ENCODE measurements around the gene GJD4.

GRCh38 chr10:35605191-35605590 lies at the start of gene GJD4:
- no peak for TF ChIP-seq PATZ1 (CRISPR knock-in tag; IDR thresholded peaks at IDR 0.05; ENCODE audit: borderline replicate concordance)
- no peak for TF ChIP-seq CSDC2 (CRISPR knock-in tag; IDR thresholded peaks at IDR 0.05)
